GM21526 (cell line): ENCODE measurements around the gene CPT1B.
"Not testable (repeated sequence)": the region's sequence is repeated elsewhere in the genome, so short reads cannot be mapped to it uniquely, and the experiment has no call there.

Experiments used
- ATAC-seq: cut with Tn5 transposase; IDR thresholded peaks from one replicate; pipeline ENCODE4 v1.9.1; 2021; ENCODE audit warnings: moderate library complexity; ENCODE audit not compliant: unreplicated experiment, low FRiP score

CPT1B gene

GRCh38 chr22:50520826-50521453 is 57.3 kb downstream of the CPT1B start:
- no peak for ATAC-seq

GRCh38 chr22:50520184-50520583 is 58.0 kb downstream of the CPT1B start:
- not testable (repeated sequence) for ATAC-seq

GRCh38 chr22:50519151-50519550 is 59.1 kb downstream of the CPT1B start:
- ATAC-seq: no peak
